GM21529 (cell line): ENCODE results near the gene LGALS4.
"Not testable (repeated sequence)": the region's sequence is repeated elsewhere in the genome, so short reads cannot be mapped to it uniquely, and the experiment has no call there.

Experiments used
- ATAC-seq: cut with Tn5 transposase; IDR thresholded peaks from one replicate; pipeline ENCODE4 v1.9.1; 2021; ENCODE audit not compliant: unreplicated experiment

The LGALS4 gene

DNA sequence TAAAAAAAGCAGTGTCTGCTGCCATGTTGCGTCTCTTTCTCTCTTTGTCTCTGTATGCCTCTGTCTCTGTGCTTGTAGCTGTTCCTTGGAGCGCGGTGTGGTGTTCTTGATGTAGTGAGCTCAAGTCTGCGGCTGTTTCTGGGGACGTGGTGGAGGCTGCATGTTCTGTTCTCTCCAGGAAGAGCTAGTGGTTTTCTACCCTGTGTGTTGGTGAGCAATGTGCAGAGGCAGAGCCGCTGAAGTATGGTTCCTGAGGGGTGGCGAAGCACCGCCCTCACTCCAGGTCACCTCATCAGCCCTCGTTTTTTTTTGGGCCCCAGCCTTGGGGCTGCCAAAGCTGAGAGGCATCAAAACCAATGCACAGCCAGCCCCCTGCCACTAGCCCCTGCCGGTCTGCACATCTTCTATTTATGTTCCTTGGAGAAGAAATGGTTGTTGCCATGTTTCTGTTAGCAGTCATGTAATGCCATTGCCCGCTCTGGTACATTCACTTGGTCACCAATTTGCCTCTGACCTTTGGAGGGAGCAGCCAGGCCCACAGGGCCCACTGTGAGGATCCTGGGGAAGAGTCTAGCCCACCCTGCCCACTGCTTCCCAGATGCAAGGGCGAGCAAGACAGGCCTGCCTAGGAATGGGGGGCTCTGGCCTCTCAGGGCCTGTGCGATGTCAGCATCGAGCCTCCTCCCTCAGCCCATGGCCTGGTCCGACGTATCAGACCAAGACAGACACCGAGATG is 29.9 kb upstream of the LGALS4 start:
- ATAC-seq = no peak

DNA sequence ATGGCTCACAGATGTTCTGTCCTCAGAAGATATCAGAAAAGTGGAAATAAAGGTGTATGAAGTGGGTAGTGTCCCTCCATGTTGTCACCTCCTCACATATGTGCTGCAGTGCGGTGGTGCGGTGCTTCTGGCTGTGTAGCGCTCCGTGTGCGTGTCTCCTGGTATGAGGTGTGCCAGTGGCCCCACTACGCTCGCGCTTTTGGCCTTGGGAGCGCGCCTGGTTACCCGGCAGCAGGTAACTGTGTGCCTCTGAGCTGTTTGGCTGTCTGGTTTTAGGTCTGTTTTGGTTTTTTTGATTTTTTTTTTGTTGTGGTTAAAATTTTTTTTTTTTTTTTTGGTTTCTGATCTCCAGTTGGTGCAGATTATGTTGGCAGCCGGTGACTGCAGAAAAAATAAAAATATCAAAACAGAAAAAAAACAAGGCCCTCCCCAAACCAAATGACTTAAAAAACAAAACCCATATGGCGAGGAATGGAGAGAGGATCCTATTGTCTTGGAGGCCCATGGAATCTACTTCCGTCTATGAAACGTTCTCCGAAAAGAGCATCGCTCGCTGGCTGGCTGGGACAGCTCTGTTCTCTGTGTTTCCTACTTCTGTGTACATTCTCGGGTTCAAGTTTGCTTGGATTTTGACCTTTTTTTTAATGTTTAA is 29.2 kb upstream of the LGALS4 start:
- no peak for ATAC-seq

GRCh38 chr19:38841180-38841766 is 28.5 kb upstream of the LGALS4 start:
- no peak for ATAC-seq

DNA sequence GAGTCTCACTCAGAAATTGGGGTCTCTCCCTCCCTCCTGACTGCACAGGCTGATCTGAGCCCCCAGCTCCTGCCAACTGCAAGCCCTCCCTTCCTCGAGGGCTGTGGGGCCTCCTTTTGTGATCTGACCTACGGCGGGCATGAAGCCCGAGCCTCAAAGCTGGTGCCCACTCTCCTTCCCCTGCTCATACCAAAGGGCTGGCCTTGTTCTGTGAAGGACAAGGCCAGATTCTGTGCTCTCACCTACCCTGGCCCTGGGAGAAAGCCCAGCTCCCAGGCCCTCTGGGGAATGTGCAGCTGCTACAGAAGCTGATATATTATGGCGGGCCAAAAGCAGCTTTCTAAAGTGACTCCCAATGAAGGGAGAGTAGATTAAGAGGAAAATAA is 27.8 kb upstream of the LGALS4 start:
- ATAC-seq = no peak

GRCh38 chr19:38839816-38840582 is 27.3 kb upstream of the LGALS4 start:
- no peak for ATAC-seq

DNA sequence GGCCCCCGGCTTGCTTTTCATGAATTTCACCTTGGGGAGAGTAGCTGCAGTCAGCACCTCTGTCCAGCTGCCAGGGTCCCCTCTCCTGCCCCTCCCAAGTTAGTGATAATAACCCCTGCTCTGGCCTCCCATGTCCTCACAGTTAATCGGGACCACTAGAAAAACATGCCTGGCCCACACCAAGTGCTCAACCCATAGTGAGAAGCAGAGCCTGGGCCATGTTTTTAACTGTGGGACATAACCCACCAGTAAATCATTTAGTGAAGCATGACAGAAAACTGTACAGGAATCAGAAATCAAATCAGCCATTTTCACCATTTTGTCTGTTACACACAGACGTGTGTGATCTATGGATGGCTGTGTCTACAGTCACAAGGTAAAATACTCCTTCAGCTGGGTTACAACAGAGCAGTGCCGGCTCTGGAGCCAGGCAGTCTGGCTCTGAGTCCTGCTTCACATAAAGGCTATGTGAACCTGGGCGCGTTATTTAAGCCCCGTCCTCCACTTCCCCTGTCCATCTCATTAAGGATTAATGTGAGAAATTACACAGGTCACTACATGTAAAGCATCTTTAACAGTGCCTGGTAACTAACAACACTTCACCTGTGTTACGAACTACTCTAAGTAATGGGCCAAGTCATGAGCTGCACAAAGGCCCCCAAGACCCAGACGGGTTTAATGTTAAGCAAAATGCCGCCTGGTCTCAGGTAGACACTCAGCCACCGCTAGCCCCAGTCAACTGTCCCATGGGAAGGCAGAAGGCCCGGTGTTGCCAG is 26.4 kb upstream of the LGALS4 start:
- ATAC-seq = no peak

DNA sequence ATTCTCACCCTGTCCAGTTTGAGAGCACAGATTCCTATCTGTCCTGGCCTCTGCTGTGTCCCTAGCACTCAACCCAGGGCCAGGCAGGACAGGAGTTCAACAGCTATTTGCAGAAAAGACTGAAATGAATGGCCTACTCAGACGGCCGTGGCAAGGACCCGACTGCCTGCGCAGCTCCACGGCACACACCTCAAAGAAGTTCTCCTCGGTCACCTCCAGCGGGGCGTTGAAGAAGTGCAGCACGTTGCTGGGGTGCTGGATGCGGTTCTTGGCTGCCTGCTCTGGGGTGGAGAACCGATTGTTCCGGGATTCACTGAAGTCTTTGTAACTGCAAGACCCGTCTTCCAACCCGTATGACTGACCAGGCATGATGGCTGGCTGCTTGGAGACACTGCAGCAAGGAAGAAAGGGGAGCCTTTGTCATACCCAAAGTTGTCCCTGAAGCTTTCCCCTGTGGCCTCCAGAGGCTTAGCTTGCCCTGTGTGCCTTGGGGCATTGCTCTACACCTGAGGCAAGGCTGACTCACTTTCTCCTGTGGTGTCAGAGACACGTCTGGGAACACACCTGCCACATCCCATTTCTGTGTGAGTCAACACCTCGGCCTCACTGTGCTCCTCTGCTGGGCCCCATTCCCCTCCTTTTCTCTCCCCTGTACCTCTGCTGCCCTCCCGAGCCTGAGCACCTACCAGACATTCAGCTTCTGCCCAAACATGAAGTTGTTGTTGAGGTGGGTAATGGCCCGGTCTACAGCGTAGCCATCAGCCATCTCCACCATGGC is 25.7 kb upstream of the LGALS4 start:
- ATAC-seq = no peak

DNA sequence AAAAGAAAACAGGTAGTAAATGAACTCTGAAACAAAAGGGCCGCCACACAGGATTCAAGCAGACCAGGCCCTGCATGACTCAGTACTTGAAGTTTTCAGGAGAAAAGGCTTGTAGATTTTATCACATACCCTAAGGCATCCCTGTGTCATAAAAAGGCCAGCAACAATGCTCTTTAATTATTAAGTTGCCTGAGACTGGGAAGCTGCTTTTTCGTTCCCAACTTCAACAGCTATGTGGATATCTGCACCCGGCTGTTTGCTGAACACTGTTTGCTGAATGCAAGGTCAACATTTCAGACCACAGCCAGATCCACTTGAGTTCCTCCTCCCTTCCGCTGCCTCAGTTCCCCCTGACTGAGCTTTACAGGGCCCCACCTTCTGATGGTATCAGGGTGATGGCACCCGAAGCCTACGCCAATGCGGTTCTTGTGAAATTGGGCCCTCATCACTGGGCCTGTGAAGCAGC is 24.9 kb upstream of the LGALS4 start:
- no peak for ATAC-seq

- no peak for ATAC-seq
These were observed 24.4 kb upstream of the LGALS4 start for GRCh38 chr19:38836983-38837626.

DNA sequence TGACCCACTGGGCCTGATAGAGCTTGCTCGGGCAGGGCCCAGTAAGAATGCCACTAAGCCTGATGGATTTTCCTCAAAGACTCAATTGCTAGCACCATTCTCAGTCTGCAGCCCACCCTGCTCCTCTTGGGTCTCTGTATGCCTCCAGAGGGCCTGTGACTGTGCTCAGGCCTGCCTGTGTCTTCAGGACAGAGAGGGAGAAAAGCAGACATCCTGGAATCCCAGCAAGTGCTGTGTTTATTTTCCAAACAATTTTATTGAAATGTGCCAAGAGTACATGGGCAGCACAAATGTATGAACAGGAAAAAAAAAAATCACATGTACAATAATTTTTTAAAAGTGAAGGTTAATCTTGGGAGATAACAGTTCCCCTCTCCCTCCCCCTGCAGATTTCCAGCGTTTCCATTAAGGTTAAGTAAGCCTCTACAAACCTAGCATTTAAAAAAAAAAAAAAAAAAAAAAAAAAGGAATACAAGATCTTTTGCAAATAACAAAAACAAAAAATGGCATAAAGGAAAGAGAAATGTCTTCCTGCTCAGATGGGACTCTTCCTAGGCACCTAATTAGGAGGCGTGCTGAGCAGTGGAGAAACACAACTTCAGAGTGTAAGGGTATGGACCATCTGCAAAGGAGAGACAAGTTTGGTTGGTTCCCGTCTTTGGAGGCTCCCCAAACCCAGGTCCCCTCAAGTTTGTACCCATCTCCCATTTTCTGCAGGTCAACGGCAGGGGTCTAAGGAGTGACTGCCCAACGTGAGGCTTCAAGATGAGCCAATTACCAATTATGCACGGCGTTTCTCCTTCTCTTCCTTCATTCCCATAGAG is 23.6 kb upstream of the LGALS4 start:
- ATAC-seq = no peak

DNA sequence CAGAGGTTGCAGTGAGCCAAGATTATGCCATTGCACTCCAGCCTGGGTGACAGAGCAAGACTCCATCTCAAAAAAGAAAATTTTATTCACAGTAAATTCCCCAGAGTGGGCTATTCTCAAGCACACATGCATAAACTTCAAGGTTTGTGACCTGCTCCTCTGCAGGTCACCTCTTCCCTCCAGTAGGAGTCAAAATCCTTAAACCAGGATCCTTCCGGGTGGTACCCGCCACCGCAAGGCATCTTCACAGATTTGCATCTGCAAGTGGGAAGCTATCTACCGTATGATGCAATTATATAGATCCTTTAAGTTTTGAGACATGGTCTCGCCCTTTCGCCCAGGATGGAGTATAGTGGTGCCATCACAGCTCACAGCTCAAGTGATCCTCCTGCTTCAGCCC is 21.8 kb upstream of the LGALS4 start:
- ATAC-seq = no peak

DNA sequence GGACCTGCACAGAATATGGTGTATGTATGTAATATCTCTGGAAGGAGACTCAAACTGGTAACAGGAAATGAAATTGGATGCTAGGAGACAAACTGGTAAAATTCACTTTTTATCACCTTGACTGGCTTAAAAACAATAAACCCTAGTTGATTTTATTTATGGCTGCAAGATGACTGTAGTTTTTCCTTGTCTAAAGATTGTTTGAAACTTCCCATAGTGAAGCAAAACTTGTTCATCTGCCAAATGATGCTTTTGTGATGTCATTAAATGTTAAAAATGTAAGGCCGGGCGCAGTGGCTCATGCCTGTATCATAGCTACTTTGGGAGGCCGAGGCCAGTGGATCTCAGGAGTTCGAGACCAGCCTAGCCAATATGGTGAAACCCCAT is 21.4 kb upstream of the LGALS4 start:
- no peak for ATAC-seq

- no peak for ATAC-seq
These were observed 20.3 kb upstream of the LGALS4 start for GRCh38 chr19:38833092-38833425.

- ATAC-seq = peak; percentile 54
These were observed 18.4 kb upstream of the LGALS4 start for GRCh38 chr19:38831142-38831605.

DNA sequence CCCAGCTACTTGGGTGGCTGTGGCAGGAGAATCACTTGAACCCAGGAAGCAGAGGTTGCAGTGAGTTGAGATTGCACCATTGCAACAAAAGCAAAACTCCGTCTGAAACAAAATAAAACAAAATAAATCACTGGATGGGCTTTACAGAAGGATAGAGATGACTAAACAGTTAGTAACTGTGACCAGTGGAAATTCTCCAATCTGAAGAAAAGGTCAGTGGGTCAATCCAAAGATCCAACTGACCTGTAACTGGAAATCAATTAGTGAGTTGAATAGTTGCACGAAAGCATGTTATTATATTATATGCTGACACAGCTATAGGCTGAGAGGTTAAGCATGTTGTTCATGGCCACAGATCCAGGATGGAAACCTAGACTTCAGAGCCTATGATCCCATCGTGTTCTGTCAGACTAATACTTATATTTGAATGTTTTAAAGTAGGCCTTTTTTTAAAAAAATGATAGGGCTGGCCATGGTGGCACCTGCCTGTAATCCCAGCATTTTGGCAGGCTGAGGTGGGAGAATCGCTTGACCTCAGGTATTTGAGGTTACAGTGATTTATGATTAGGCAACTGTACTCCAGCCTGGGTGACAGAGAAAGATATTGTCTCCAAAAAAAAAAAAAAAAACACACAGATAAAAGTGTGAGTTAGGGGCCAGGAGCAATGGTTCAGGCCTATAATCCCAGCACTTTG is 17.4 kb upstream of the LGALS4 start:
- ATAC-seq = no peak

DNA sequence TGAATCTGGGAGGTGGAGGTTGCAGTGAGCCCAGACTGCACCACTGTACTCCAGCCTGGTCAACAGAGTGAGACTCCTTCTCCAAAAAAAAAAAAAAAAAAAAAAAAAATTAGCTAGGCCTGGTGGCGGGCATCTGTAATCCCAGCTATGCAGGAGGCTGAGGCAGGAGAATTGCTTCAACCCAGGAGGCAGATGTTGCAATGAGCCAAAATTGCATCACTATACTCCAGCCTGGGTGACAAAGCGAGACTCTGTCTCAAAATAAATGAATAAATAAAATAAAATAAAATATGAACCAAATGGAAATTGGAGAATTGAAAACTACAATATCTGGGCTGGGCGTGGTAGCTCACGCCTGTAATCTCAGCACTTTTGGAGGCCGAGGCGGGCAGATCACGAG is 16.5 kb upstream of the LGALS4 start:
- not testable (repeated sequence) for ATAC-seq

- ATAC-seq = no peak
These were observed 14.3 kb upstream of the LGALS4 start for GRCh38 chr19:38826856-38827551.

DNA sequence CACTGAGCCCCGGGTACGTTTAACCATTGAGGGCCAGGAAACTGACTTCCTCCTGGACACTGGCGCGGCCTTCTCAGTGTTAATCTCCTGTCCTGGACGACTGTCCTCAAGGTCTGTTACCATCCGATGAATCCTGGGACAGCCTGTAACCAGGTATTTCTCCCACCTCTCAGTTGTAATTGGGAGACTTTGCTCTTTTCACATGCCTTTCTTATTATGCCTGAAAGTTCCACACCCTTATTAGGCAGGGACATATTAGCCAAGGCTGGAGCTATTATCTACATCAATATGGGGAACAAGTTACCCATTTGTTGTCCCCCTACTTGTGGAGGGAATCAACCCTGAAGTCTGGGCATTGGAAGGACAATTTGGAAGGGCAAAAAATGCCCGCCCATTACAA is 13.2 kb upstream of the LGALS4 start:
- ATAC-seq = not testable (repeated sequence)
